OCI-LY1 (cell line): ENCODE results near the gene MPG.

Source experiments
- EZH2 ChIP-seq: fragments of 200-600 bp; sonication (generic), shearing (Covaris generic); IDR thresholded peaks from 2 replicates; pipeline ENCODE4 v1.8.0; 2017; ENCODE audit warnings: borderline replicate concordance, mixed run types, mild to moderate bottlenecking, antibody characterized with exemption, low read length, moderate library complexity, mixed read lengths
- TF ChIP-seq, protein P1 (sequence below): fragments of 200-600 bp; sonication (generic), shearing (Covaris generic); IDR thresholded peaks from 2 replicates; pipeline ENCODE4 v1.5.1; 2017; ENCODE audit warnings: mild to moderate bottlenecking, antibody characterized with exemption, low read length, moderate library complexity, mixed read lengths

DNA sequence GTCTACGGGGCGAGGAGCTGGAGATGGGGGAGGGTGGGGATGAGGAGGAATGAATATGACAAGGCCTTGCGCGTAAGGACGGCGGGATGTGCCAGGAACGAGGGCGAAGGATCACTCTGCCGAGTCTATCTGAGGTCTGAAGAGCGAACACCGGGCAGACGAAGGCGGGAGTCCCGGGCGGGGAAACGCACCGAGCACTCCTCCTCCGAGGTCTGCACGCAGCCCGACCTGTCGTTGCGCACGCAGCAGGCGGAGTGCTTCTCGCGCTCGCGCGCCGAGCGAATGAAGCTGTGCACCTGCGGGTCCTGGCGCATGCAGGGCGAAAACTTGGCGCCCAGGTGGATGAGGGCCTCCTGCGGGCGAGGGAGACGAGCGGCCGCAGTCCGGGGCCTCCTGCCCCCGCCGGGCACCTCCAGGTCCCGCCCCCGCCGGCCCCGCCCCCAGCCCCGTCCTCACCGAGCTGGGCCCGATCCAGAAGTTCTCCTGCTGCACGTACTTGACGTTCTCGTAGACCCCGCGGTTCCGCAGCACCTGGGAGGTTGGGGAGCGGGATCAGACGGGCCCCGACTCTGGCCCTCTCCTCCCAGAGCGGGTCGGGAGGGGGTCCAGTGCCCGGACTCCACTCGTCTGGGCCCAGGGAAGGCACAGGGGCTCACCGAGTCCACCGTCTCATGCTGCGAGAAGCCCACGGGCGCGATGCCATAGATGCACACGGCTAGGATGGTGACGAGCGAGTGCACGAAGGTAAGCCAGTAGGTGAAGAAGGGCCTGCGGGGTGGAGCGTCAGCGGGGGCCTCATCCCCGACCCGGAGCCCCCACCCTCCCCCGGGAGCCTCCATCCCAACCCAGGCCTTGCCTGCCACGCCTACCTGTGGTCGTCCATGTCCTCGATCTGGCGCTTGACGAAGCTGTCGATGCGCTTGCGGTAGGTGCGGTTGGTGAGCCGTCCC lies 16.8 kb upstream of the MPG start:
- TF ChIP-seq, protein P1, sequence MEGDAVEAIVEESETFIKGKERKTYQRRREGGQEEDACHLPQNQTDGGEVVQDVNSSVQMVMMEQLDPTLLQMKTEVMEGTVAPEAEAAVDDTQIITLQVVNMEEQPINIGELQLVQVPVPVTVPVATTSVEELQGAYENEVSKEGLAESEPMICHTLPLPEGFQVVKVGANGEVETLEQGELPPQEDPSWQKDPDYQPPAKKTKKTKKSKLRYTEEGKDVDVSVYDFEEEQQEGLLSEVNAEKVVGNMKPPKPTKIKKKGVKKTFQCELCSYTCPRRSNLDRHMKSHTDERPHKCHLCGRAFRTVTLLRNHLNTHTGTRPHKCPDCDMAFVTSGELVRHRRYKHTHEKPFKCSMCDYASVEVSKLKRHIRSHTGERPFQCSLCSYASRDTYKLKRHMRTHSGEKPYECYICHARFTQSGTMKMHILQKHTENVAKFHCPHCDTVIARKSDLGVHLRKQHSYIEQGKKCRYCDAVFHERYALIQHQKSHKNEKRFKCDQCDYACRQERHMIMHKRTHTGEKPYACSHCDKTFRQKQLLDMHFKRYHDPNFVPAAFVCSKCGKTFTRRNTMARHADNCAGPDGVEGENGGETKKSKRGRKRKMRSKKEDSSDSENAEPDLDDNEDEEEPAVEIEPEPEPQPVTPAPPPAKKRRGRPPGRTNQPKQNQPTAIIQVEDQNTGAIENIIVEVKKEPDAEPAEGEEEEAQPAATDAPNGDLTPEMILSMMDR = no peak
- TF ChIP-seq EZH2 = no peak
